K562 (cell line): Measurements from ENCODE around the gene GALNT15. TPM values are rescaled to one million over a fixed set of nuclear protein-coding genes. Genes with fewer than 3 reads are reported as not detected.

Experiments
- ATAC-seq: fragments of 200-7000 bp; cut with Tn5 transposase; 3 replicates; pipeline ENCODE4 v1.9.1; 2020; ENCODE audit warnings: moderate library complexity
- BruUV-seq: library from RNA; stranded (reverse); fragments of 400-500 nt; replicated peaks from 2 replicates; lab custom pipeline; 2021; lab: Mats Ljungman, UMichigan
- CTCF ChIA-PET: fragments of 300-600 bp; formaldehyde crosslinking; extraction: SDS; loops from one replicate; lab custom pipeline; 2021; ENCODE audit warnings: low intra/inter-chr PET ratio; lab: Yijun Ruan, JAX
- POLR2A ChIA-PET: fragments of 300-600, 350-650 bp; sonication (Branson Sonifier 250); formaldehyde crosslinking; extraction: SDS; loops from one replicate; lab custom pipeline; 2021; ENCODE audit warnings: antibody characterized with exemption, inconsistent platforms; lab: Yijun Ruan, JAX
- DNase-seq, 4 experiments: peaks; one replicate each; pipeline versions ENCODE4 v3.0.0 to v3.0.0-alpha.2; 2011 to 2018; ENCODE audit warnings: low spot score in 3 of 4, mixed read lengths in 3 of 4; ENCODE audit errors: extremely low read depth in 1 of 4
- FAIRE-seq: peaks from 2 replicates; lab custom pipeline; 2011; peaks lifted over from hg19 to GRCh38; lab: Jason Lieb, UNC
- H2AFZ ChIP-seq: 2 replicates; pipeline ENCODE4 v1.6.0; 2011; ENCODE audit warnings: low read depth, low read length, control low read depth, inconsistent platforms
- H3K27ac ChIP-seq: fragments of 200-600 bp; 3 replicates; pipeline ENCODE4 v1.8.0; 2011; ENCODE audit warnings: low read depth, mild to moderate bottlenecking, control low read depth, inconsistent platforms, low read length, moderate library complexity, mixed read lengths; ENCODE audit errors: extremely low read depth
- H3K27me3 ChIP-seq, 2 experiments: fragments of 300-600 bp in 1 of 2; 2 replicates in 1 of 2; 3 replicates in 1 of 2; pipeline versions ENCODE4 v1.6.0 to v1.8.0; 2011; ENCODE audit warnings: inconsistent platforms in 2 of 2, low read length in 2 of 2, mild to moderate bottlenecking in 1 of 2, mixed read lengths in 1 of 2, moderate library complexity in 1 of 2; ENCODE audit not compliant: control insufficient read depth in 2 of 2, insufficient read depth in 2 of 2
- H3K36me3 ChIP-seq: fragments of 300-600 bp; 3 replicates; pipeline ENCODE4 v1.8.0; 2011; ENCODE audit warnings: mild to moderate bottlenecking, low read length, inconsistent platforms; ENCODE audit not compliant: control insufficient read depth, insufficient read depth
- H3K4me1 ChIP-seq, 2 experiments: fragments of 200-600 bp in 1 of 2; replicated peaks in 1 of 2; 2 replicates in 1 of 2; 3 replicates in 1 of 2; pipeline versions ENCODE4 v1.5.1 to v1.8.0; 2011; ENCODE audit warnings: inconsistent platforms in 2 of 2, low read length in 2 of 2, mild to moderate bottlenecking in 1 of 2, mixed read lengths in 1 of 2, moderate library complexity in 1 of 2; ENCODE audit not compliant: control insufficient read depth in 2 of 2, insufficient read depth in 2 of 2
- H3K4me2 ChIP-seq: 2 replicates; pipeline ENCODE4 v1.6.1; 2011; ENCODE audit warnings: low read length, control low read depth, inconsistent platforms, mixed read lengths; ENCODE audit not compliant: insufficient read depth
- H3K4me3 ChIP-seq: fragments of 200-600 bp; sonication (generic), shearing (Covaris generic); 2 replicates; pipeline ENCODE4 v1.5.1; 2016; ENCODE audit warnings: control low read depth, inconsistent platforms
- H3K79me2 ChIP-seq: fragments of 200-600 bp; 3 replicates; pipeline ENCODE4 v1.8.0; 2011; ENCODE audit warnings: low read length, inconsistent platforms; ENCODE audit not compliant: control insufficient read depth, insufficient read depth
- H3K9ac ChIP-seq, 2 experiments: 2 replicates each; pipeline versions ENCODE4 v1.6.0 to v1.6.1; 2011; ENCODE audit warnings: low read depth in 2 of 2, low read length in 2 of 2, control low read depth in 1 of 2, inconsistent platforms in 1 of 2, mild to moderate bottlenecking in 1 of 2, mixed read lengths in 1 of 2; ENCODE audit not compliant: insufficient read depth in 1 of 2
- H3K9me1 ChIP-seq: one replicate; pipeline ENCODE4 v1.6.0; 2011; ENCODE audit warnings: inconsistent platforms, mild to moderate bottlenecking, low read length, moderate library complexity; ENCODE audit not compliant: control insufficient read depth, insufficient read depth
- H3K9me3 ChIP-seq: replicated peaks from 2 replicates; pipeline ENCODE4 v1.5.1; 2011; ENCODE audit warnings: low read depth, low read length, inconsistent platforms; ENCODE audit not compliant: control insufficient read depth, insufficient read depth
- H4K20me1 ChIP-seq: replicated peaks from 2 replicates; pipeline ENCODE4 v1.6.1; 2011; ENCODE audit warnings: low read length, inconsistent platforms, mixed read lengths; ENCODE audit not compliant: control insufficient read depth, insufficient read depth
- ELF4 ChIP-seq: fragments of 450-650 bp; formaldehyde crosslinking; IDR thresholded peaks from 2 replicates; pipeline ENCODE4 v1.4.0; 2022; ENCODE audit warnings: missing genetic modification characterization
- HINFP ChIP-seq: fragments of 450-650 bp; conservative IDR thresholded peaks from 2 replicates; pipeline ENCODE4 v1.6.1; 2016; ENCODE audit warnings: missing genetic modification characterization, low read depth, mild to moderate bottlenecking, control low read depth, missing compliant biosample characterization
- MXI1 ChIP-seq: IDR thresholded peaks from 2 replicates; pipeline ENCODE4 v1.6.1; 2011; ENCODE audit warnings: low read depth, mild to moderate bottlenecking, improper control_type of control experiment, low read length
- PURB ChIP-seq: sonication (generic); formaldehyde crosslinking; IDR thresholded peaks from 2 replicates; pipeline ENCODE4 v1.9.0; 2021; ENCODE audit warnings: low read depth, mild to moderate bottlenecking, missing genetic modification reagents
- RUNX1 ChIP-seq: sonication (generic); IDR thresholded peaks from 2 replicates; pipeline ENCODE4 v1.6.1; 2016; ENCODE audit warnings: antibody characterized with exemption, low read depth
- SUPT5H ChIP-seq: fragments of 450-650 bp; IDR thresholded peaks from 2 replicates; pipeline ENCODE4 v1.6.1; 2016
- ZKSCAN8 ChIP-seq: fragments of 200-800 bp; sonication (Bioruptor generic); IDR thresholded peaks from 2 replicates; pipeline ENCODE4 v1.6.1; 2016; ENCODE audit warnings: missing genetic modification characterization, missing compliant biosample characterization
- ZNF224 ChIP-seq: sonication (generic); formaldehyde crosslinking; IDR thresholded peaks from 2 replicates; pipeline ENCODE4 v1.8.0; 2022; ENCODE audit warnings: mild to moderate bottlenecking, missing genetic modification reagents
- WGBS: fragments of 100-300 bp; shearing (Covaris generic); methylation state at CpG from one replicate; pipeline ENCODE4 v1.1.6; 2016; ENCODE audit warnings: low coverage, mixed read lengths; ENCODE audit not compliant: insufficient coverage; ENCODE audit errors: missing lambda C conversion rate; 5-methylcytosine and 5-hydroxymethylcytosine counted together
- in situ Hi-C: fragments of 300-500 bp; cut with MboI; formaldehyde crosslinking; loops from 4 replicates; pipeline ENCODE4 v1.15.0; 2018; ENCODE audit warnings: inconsistent platforms, mixed read lengths
- intact Hi-C: fragments of 100-400 bp; cut with micrococcal nuclease; formaldehyde crosslinking; loops from 2 replicates; pipeline ENCODE4 v1.14.2; 2022
- polyA plus RNA-seq, 8 experiments: library from polyadenylated mRNA; depleted of rRNA in 4 of 8; stranded (reverse) in 5 of 8; unstranded in 3 of 8; fragments of >200 nt; fragmentation: Nextera tagmentation in 2 of 8; fragmentation: Illumina TruSeq in 1 of 8; extraction: Ambion mirVana in 2 of 8; extraction: Trizol in 1 of 8; gene quantifications; 2 replicates each; pipeline versions ENCODE4 v1.2.1 to v1.2.3, GENCODE V29; 2011 to 2014; ENCODE audit warnings: inconsistent platforms in 1 of 8, missing spikeins in 1 of 8
- total RNA-seq, 7 experiments: library from RNA; depleted of rRNA in 6 of 7; stranded (reverse); fragments of >200 nt in 6 of 7; fragmentation: Illumina TruSeq in 2 of 7; extraction: Trizol in 2 of 7; gene quantifications; 2 replicates each; pipeline versions ENCODE4 v1.2.1 to v1.2.3, GENCODE V29; 2011 to 2021; ENCODE audit warnings: low replicate concordance in 1 of 7

Gene GALNT15
- total and polyA plus RNA-seq, 9 of the 15 experiments (the other 6 are each of a cell fraction or from before 2014, with no cell fraction given): not detected

GRCh38 chr3:16146015-16146730, 28.3 kb upstream of the GALNT15 start (continued):
- TF ChIP-seq SUPT5H: no peak
- TF ChIP-seq MXI1: no peak
- TF ChIP-seq ZKSCAN8: no peak
- TF ChIP-seq RUNX1: no peak

GRCh38 chr3:16147220-16147994, 27.1 kb upstream of the GALNT15 start:
- no peak for DNase-seq
- Histone ChIP-seq H3K79me2 (no peaks in the 10 kb centered on the region), H3K4me3 (no peak overlapping the region), H3K9ac (no peak overlapping the region), H2AFZ (no peak overlapping the region), H3K4me1 (no peaks in the 10 kb centered on the region), H3K9me3 (no peaks in the 10 kb centered on the region; the same call in 1 of the 2 replicates), H3K27ac (no peak overlapping the region), H3K9me1 (no peaks in the 10 kb centered on the region), H3K36me3 (no peaks in the 10 kb centered on the region), H4K20me1 (no peaks in the 10 kb centered on the region), H3K4me2 (no peak overlapping the region), H3K27me3 (peaks cover 2 to 3% of the 10 kb centered on the region in 2 experiments; a peak in 2 of 5 replicates)
- TF ChIP-seq ZNF224 (CRISPR knock-in tag) (no peak), HINFP (tag) (no peak), ELF4 (CRISPR knock-in tag) (no peak), PURB (CRISPR knock-in tag) (no peak)
- FAIRE-seq: no peak
- POLR2A ChIA-PET: interaction anchor here (0.8 to 1.5 kb wide), 2 partner anchors 9 to 24 kb away, joined by 4 read pairs; no protein-coding TSS in a partner anchor
- no peak for ATAC-seq
- in situ Hi-C loops: no loop called here
- WGBS: 0% methylated on average over 2 of the region's 2 CpGs
- intact Hi-C loops: no loop called here
- no TSS peak for BruUV-seq
- CTCF ChIA-PET: no interaction called here
